SK-N-SH (cell line): ENCODE results near the gene OSBPL8. TPM values are rescaled to one million over a fixed set of nuclear protein-coding genes. Genes with fewer than 3 reads are reported as not detected.

ENCODE experiments used
- CTCF ChIA-PET: fragments of 300-600, 350-600 bp; formaldehyde crosslinking; extraction: SDS; loops from one replicate; lab custom pipeline; 2021; lab: Yijun Ruan, JAX
- POLR2A ChIA-PET: fragments of 350-600 bp; sonication (Branson Sonifier 250); formaldehyde crosslinking; extraction: SDS; loops from one replicate; lab custom pipeline; 2020; ENCODE audit warnings: antibody characterized with exemption, inconsistent platforms; lab: Yijun Ruan, JAX
- DNase-seq: peaks from one replicate; pipeline ENCODE4 v3.0.0; 2012
- H2AFZ ChIP-seq: fragments of 200-600 bp; sonication (generic); 2 replicates; pipeline ENCODE4 v1.8.1; 2016; ENCODE audit warnings: antibody characterized with exemption, mild to moderate bottlenecking, low read depth
- H3F3A ChIP-seq: fragments of 200-600 bp; sonication (generic); replicated peaks from 2 replicates; pipeline ENCODE3; 2016; ENCODE audit warnings: antibody characterized with exemption, mild to moderate bottlenecking; ENCODE audit not compliant: insufficient read depth
- H3K27ac ChIP-seq, 2 experiments: fragments of 200-500 bp in 1 of 2; fragments of 200-600 bp in 1 of 2; sonication (Bioruptor generic) in 1 of 2; sonication (generic), shearing (Covaris generic) in 1 of 2; 2 replicates each; pipeline versions ENCODE4 v1.5.1 to v1.6.1; 2014 to 2016; ENCODE audit warnings: low read depth in 2 of 2, inconsistent platforms in 1 of 2, low read length in 1 of 2, mild to moderate bottlenecking in 1 of 2, mixed read lengths in 1 of 2
- H3K27me3 ChIP-seq: fragments of 200-600 bp; sonication (generic), shearing (Covaris generic); 2 replicates; pipeline ENCODE4 v1.6.1; 2016; ENCODE audit warnings: mixed run types; ENCODE audit not compliant: insufficient read depth
- H3K36me3 ChIP-seq, 2 experiments: fragments of 200-500 bp in 1 of 2; fragments of 200-600 bp in 1 of 2; sonication (Bioruptor generic) in 1 of 2; sonication (generic) in 1 of 2; replicated peaks in 1 of 2; 2 replicates each; pipeline versions ENCODE3 to v1.5.1; 2014 to 2016; ENCODE audit warnings: low read length in 1 of 2, mild to moderate bottlenecking in 1 of 2; ENCODE audit not compliant: insufficient read depth in 2 of 2, control insufficient read depth in 1 of 2
- H3K4me1 ChIP-seq, 2 experiments: fragments of 200-500 bp in 1 of 2; fragments of 200-600 bp in 1 of 2; sonication (Bioruptor generic) in 1 of 2; sonication (generic), shearing (Covaris generic) in 1 of 2; 2 replicates each; pipeline versions ENCODE4 v1.5.1 to v1.6.1; 2014 to 2016; ENCODE audit warnings: low read depth in 1 of 2, low read length in 1 of 2, mixed run types in 1 of 2; ENCODE audit not compliant: insufficient read depth in 2 of 2, control insufficient read depth in 1 of 2
- H3K4me2 ChIP-seq: fragments of 200-600 bp; sonication (generic), shearing (Covaris generic); 2 replicates; pipeline ENCODE4 v1.6.1; 2017; ENCODE audit warnings: mixed run types
- H3K4me3 ChIP-seq, 2 experiments: fragments of 200-500 bp in 1 of 2; fragments of 200-600 bp in 1 of 2; sonication (Bioruptor generic) in 1 of 2; sonication (generic), shearing (Covaris generic) in 1 of 2; 2 replicates each; pipeline versions ENCODE4 v1.5.1 to v1.8.1; 2014 to 2016; ENCODE audit warnings: low read depth in 2 of 2, inconsistent platforms in 1 of 2, low read length in 1 of 2, mild to moderate bottlenecking in 1 of 2, mixed read lengths in 1 of 2, moderate library complexity in 1 of 2
- H3K79me2 ChIP-seq: fragments of 200-600 bp; sonication (generic); 2 replicates; pipeline ENCODE4 v1.8.1; 2017; ENCODE audit warnings: mild to moderate bottlenecking; ENCODE audit not compliant: insufficient read depth
- H3K9ac ChIP-seq: fragments of 200-600 bp; sonication (generic); 2 replicates; pipeline ENCODE4 v1.6.1; 2017; ENCODE audit warnings: mixed run types
- H3K9me2 ChIP-seq: fragments of 200-600 bp; sonication (generic); 2 replicates; pipeline ENCODE4 v1.6.1; 2017; ENCODE audit warnings: mixed run types
- H3K9me3 ChIP-seq: fragments of 200-600 bp; sonication (generic); 2 replicates; pipeline ENCODE4 v1.6.1; 2017; ENCODE audit warnings: mixed run types, mild to moderate bottlenecking, moderate library complexity
- H4K20me1 ChIP-seq: fragments of 200-600 bp; sonication (generic); 2 replicates; pipeline ENCODE4 v1.6.1; 2017; ENCODE audit warnings: mild to moderate bottlenecking, mixed run types; ENCODE audit not compliant: insufficient read depth
- ELF1 ChIP-seq: IDR thresholded peaks from 2 replicates; pipeline ENCODE4 v1.4.0; 2012
- EP300 ChIP-seq, 2 experiments: IDR thresholded peaks; 2 replicates each; pipeline versions ENCODE4 v1.4.0 to v1.6.1; 2012; ENCODE audit warnings: borderline replicate concordance in 1 of 2, low read depth in 1 of 2, low read length in 1 of 2
- EZH2phosphoT487 ChIP-seq: fragments of 200-600 bp; sonication (generic); IDR thresholded peaks from 2 replicates; pipeline ENCODE4 v1.6.1; 2017; ENCODE audit warnings: low read depth, mixed run types, mild to moderate bottlenecking, antibody characterized with exemption, moderate library complexity, borderline replicate concordance
- FOSL2 ChIP-seq: IDR thresholded peaks from 2 replicates; pipeline ENCODE4 v1.4.0; 2012; ENCODE audit warnings: low read depth, mild to moderate bottlenecking, moderate library complexity, borderline replicate concordance
- FOXJ3 ChIP-seq: sonication (generic); formaldehyde crosslinking; IDR thresholded peaks from 2 replicates; pipeline ENCODE4 v1.5.1; 2020; ENCODE audit warnings: mild to moderate bottlenecking, missing genetic modification reagents
- GATA2 ChIP-seq: sonication (generic); formaldehyde crosslinking; IDR thresholded peaks from 2 replicates; pipeline ENCODE4 v1.5.0; 2020; ENCODE audit warnings: mild to moderate bottlenecking, missing genetic modification reagents
- MEF2A ChIP-seq: IDR thresholded peaks from 2 replicates; pipeline ENCODE4 v1.4.0; 2012; ENCODE audit warnings: low read depth, borderline replicate concordance
- POLR2AphosphoS5 ChIP-seq: IDR thresholded peaks from 2 replicates; pipeline ENCODE4 v1.6.1; 2012; ENCODE audit warnings: low read depth, low read length
- RCOR1 ChIP-seq: fragments of 150-350 bp; IDR thresholded peaks from 2 replicates; pipeline ENCODE4 v1.6.1; 2017; ENCODE audit warnings: antibody characterized with exemption, low read length
- RFX5 ChIP-seq: IDR thresholded peaks from 2 replicates; pipeline ENCODE4 v1.6.1; 2012; ENCODE audit warnings: mild to moderate bottlenecking, improper control_type of control experiment, low read length
- RXRA ChIP-seq: IDR thresholded peaks from 2 replicates; pipeline ENCODE4 v1.4.0; 2012; ENCODE audit warnings: low read depth, mild to moderate bottlenecking, borderline replicate concordance
- TEAD4 ChIP-seq: IDR thresholded peaks from 2 replicates; pipeline ENCODE4 v1.4.0; 2012; ENCODE audit warnings: mild to moderate bottlenecking, borderline replicate concordance; ENCODE audit not compliant: insufficient read depth
- polyA plus RNA-seq, 3 experiments: library from polyadenylated mRNA; depleted of rRNA; stranded (reverse); fragments of >200 nt; gene quantifications; 2 replicates each; pipeline ENCODE4 v1.2.3, GENCODE V29; 2012
- TF ChIP-seq, protein P1 (sequence below): IDR thresholded peaks from 2 replicates; pipeline ENCODE4 v1.4.0; 2012; ENCODE audit warnings: low read depth, borderline replicate concordance
- TF ChIP-seq, protein P2 (sequence below): IDR thresholded peaks from 2 replicates; pipeline ENCODE4; 2012
- TF ChIP-seq, protein P3 (sequence below): IDR thresholded peaks from 2 replicates; pipeline ENCODE4 v1.6.1; 2012; ENCODE audit warnings: mild to moderate bottlenecking, low read depth, low read length, moderate library complexity

The OSBPL8 gene
- polyA plus RNA-seq, 1 of the 3 experiments (the other 2 are of a cell fraction) = 10.6 TPM

DNA sequence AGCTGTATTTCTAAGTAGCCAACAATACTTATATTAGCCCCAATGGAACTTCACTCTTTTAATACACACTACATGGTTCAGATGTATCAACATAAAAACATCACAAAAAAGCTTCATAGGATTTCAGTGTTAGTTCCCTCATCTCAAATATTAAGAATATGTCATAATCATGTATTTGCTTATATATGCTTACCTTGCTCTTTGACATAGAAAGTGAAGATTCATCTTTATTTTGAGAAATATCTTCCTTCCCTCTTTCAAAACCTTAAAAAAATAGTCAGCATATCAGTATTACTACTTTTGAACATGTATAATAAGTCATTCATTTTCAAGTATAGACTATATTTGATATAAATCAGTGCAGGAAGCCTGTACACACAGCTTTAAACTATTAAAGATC lies 149.2 kb downstream of the OSBPL8 start:
- Histone ChIP-seq H3F3A (no peaks in the 10 kb centered on the region), H3K79me2 (peaks cover 17% of the 10 kb centered on the region), H3K9me3 (no peaks in the 10 kb centered on the region)
- TF ChIP-seq POLR2AphosphoS5 (no peak), EZH2phosphoT487 (no peak), FOSL2 (no peak), TEAD4 (no peak), GATA2 (CRISPR knock-in tag) (no peak), RFX5 (no peak), RCOR1 (no peak), RXRA (no peak), ELF1 (no peak), EP300 (IDR thresholded peaks at IDR 0.05; ENCODE audit: borderline replicate concordance in 1 of 2, low read depth in 1 of 2, low read length in 1 of 2) (no peak), MEF2A (no peak), FOXJ3 (CRISPR knock-in tag) (no peak)
- TF ChIP-seq, protein P1, sequence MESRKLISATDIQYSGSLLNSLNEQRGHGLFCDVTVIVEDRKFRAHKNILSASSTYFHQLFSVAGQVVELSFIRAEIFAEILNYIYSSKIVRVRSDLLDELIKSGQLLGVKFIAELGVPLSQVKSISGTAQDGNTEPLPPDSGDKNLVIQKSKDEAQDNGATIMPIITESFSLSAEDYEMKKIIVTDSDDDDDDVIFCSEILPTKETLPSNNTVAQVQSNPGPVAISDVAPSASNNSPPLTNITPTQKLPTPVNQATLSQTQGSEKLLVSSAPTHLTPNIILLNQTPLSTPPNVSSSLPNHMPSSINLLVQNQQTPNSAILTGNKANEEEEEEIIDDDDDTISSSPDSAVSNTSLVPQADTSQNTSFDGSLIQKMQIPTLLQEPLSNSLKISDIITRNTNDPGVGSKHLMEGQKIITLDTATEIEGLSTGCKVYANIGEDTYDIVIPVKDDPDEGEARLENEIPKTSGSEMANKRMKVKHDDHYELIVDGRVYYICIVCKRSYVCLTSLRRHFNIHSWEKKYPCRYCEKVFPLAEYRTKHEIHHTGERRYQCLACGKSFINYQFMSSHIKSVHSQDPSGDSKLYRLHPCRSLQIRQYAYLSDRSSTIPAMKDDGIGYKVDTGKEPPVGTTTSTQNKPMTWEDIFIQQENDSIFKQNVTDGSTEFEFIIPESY = no peak
- TF ChIP-seq, protein P2, sequence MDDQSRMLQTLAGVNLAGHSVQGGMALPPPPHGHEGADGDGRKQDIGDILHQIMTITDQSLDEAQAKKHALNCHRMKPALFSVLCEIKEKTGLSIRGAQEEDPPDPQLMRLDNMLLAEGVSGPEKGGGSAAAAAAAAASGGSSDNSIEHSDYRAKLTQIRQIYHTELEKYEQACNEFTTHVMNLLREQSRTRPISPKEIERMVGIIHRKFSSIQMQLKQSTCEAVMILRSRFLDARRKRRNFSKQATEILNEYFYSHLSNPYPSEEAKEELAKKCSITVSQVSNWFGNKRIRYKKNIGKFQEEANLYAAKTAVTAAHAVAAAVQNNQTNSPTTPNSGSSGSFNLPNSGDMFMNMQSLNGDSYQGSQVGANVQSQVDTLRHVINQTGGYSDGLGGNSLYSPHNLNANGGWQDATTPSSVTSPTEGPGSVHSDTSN = no peak
- TF ChIP-seq, protein P3, sequence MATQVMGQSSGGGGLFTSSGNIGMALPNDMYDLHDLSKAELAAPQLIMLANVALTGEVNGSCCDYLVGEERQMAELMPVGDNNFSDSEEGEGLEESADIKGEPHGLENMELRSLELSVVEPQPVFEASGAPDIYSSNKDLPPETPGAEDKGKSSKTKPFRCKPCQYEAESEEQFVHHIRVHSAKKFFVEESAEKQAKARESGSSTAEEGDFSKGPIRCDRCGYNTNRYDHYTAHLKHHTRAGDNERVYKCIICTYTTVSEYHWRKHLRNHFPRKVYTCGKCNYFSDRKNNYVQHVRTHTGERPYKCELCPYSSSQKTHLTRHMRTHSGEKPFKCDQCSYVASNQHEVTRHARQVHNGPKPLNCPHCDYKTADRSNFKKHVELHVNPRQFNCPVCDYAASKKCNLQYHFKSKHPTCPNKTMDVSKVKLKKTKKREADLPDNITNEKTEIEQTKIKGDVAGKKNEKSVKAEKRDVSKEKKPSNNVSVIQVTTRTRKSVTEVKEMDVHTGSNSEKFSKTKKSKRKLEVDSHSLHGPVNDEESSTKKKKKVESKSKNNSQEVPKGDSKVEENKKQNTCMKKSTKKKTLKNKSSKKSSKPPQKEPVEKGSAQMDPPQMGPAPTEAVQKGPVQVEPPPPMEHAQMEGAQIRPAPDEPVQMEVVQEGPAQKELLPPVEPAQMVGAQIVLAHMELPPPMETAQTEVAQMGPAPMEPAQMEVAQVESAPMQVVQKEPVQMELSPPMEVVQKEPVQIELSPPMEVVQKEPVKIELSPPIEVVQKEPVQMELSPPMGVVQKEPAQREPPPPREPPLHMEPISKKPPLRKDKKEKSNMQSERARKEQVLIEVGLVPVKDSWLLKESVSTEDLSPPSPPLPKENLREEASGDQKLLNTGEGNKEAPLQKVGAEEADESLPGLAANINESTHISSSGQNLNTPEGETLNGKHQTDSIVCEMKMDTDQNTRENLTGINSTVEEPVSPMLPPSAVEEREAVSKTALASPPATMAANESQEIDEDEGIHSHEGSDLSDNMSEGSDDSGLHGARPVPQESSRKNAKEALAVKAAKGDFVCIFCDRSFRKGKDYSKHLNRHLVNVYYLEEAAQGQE = no peak
- TF ChIP-seq, all 33 proteins: peak for 0
- H4K20me1 ChIP-seq = no peaks in the 10 kb centered on the region
- H3K9ac ChIP-seq = no peak overlapping the region
- ChIA-PET CTCF (no interaction called here), POLR2A (no interaction called here)
- no peak overlapping the region for H2AFZ ChIP-seq
- no peaks in the 10 kb centered on the region; a peak in 2 of 4 replicates for H3K4me1 ChIP-seq
- H3K27me3 ChIP-seq = no peaks in the 10 kb centered on the region
- H3K27ac ChIP-seq = no peak overlapping the region
- DNase-seq = no peak
- H3K4me3 ChIP-seq = no peak overlapping the region
- H3K36me3 ChIP-seq = peaks cover 0 to 7% of the 10 kb centered on the region in 2 experiments
- H3K9me2 ChIP-seq = no peaks in the 10 kb centered on the region
- H3K4me2 ChIP-seq = no peak overlapping the region
